H1 (cell line): Measurements from ENCODE around the gene GNAO1. TPM values are rescaled to one million over a fixed set of nuclear protein-coding genes. Genes with fewer than 3 reads are reported as not detected.

Experiments
- CREB1 ChIP-seq: IDR thresholded peaks from 2 replicates; pipeline ENCODE4 v1.6.1; 2012; ENCODE audit warnings: inconsistent platforms
- polyA plus RNA-seq, 7 experiments: library from polyadenylated mRNA; depleted of rRNA in 3 of 7; stranded (reverse) in 5 of 7; unstranded in 2 of 7; fragments of >200 nt in 5 of 7; fragments of 200-250 nt in 2 of 7; gene quantifications; 1 replicate in 5 of 7; 2 replicates in 1 of 7; 4 replicates in 1 of 7; pipeline versions ENCODE4 v1.2.1 to v1.2.3, GENCODE V29; 2011 to 2013; ENCODE audit warnings: missing spikeins in 2 of 7, mixed read lengths in 2 of 7
- total RNA-seq: library from RNA; stranded (reverse); fragmentation: NEBNext Ultra II Directional; extraction: Animal tissue kit (Norgen Biotek cat#: 25700); gene quantifications from 2 replicates; pipeline ENCODE4 v1.2.1, GENCODE V29; 2021
- TF ChIP-seq, protein P1 (sequence below): fragments of 300-600 bp; sonication (generic); IDR thresholded peaks from 2 replicates; pipeline ENCODE4 v1.7.1; 2012; ENCODE audit warnings: low read length, moderate library complexity, mild to moderate bottlenecking, inconsistent platforms; ENCODE audit not compliant: insufficient replicate concordance

Gene GNAO1
- total and polyA plus RNA-seq, 2 of the 8 experiments (the other 6 are each of a cell fraction or from before 2014, with no cell fraction given) = 6.7 to 34.4 TPM

DNA sequence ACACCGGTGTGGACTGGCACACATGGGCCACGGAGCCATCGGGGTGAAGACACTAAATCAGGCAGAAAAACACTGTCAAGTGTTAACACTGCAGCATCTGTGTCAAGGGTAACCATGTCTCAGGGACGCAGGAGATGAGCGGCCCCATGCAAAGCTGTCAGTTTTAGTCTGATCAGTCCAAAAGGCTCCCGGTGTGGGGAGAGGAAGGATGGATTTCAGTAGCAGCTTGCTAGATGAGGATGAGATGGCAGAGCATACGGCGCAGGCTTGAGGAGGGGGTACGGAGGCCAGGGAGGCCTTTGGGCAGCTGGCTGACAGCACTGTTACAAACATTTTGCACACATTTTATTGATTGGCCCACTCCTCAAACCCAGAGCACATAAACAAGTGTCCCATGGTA, 98.1 kb downstream of the GNAO1 start (continued):
- TF ChIP-seq, protein P1, sequence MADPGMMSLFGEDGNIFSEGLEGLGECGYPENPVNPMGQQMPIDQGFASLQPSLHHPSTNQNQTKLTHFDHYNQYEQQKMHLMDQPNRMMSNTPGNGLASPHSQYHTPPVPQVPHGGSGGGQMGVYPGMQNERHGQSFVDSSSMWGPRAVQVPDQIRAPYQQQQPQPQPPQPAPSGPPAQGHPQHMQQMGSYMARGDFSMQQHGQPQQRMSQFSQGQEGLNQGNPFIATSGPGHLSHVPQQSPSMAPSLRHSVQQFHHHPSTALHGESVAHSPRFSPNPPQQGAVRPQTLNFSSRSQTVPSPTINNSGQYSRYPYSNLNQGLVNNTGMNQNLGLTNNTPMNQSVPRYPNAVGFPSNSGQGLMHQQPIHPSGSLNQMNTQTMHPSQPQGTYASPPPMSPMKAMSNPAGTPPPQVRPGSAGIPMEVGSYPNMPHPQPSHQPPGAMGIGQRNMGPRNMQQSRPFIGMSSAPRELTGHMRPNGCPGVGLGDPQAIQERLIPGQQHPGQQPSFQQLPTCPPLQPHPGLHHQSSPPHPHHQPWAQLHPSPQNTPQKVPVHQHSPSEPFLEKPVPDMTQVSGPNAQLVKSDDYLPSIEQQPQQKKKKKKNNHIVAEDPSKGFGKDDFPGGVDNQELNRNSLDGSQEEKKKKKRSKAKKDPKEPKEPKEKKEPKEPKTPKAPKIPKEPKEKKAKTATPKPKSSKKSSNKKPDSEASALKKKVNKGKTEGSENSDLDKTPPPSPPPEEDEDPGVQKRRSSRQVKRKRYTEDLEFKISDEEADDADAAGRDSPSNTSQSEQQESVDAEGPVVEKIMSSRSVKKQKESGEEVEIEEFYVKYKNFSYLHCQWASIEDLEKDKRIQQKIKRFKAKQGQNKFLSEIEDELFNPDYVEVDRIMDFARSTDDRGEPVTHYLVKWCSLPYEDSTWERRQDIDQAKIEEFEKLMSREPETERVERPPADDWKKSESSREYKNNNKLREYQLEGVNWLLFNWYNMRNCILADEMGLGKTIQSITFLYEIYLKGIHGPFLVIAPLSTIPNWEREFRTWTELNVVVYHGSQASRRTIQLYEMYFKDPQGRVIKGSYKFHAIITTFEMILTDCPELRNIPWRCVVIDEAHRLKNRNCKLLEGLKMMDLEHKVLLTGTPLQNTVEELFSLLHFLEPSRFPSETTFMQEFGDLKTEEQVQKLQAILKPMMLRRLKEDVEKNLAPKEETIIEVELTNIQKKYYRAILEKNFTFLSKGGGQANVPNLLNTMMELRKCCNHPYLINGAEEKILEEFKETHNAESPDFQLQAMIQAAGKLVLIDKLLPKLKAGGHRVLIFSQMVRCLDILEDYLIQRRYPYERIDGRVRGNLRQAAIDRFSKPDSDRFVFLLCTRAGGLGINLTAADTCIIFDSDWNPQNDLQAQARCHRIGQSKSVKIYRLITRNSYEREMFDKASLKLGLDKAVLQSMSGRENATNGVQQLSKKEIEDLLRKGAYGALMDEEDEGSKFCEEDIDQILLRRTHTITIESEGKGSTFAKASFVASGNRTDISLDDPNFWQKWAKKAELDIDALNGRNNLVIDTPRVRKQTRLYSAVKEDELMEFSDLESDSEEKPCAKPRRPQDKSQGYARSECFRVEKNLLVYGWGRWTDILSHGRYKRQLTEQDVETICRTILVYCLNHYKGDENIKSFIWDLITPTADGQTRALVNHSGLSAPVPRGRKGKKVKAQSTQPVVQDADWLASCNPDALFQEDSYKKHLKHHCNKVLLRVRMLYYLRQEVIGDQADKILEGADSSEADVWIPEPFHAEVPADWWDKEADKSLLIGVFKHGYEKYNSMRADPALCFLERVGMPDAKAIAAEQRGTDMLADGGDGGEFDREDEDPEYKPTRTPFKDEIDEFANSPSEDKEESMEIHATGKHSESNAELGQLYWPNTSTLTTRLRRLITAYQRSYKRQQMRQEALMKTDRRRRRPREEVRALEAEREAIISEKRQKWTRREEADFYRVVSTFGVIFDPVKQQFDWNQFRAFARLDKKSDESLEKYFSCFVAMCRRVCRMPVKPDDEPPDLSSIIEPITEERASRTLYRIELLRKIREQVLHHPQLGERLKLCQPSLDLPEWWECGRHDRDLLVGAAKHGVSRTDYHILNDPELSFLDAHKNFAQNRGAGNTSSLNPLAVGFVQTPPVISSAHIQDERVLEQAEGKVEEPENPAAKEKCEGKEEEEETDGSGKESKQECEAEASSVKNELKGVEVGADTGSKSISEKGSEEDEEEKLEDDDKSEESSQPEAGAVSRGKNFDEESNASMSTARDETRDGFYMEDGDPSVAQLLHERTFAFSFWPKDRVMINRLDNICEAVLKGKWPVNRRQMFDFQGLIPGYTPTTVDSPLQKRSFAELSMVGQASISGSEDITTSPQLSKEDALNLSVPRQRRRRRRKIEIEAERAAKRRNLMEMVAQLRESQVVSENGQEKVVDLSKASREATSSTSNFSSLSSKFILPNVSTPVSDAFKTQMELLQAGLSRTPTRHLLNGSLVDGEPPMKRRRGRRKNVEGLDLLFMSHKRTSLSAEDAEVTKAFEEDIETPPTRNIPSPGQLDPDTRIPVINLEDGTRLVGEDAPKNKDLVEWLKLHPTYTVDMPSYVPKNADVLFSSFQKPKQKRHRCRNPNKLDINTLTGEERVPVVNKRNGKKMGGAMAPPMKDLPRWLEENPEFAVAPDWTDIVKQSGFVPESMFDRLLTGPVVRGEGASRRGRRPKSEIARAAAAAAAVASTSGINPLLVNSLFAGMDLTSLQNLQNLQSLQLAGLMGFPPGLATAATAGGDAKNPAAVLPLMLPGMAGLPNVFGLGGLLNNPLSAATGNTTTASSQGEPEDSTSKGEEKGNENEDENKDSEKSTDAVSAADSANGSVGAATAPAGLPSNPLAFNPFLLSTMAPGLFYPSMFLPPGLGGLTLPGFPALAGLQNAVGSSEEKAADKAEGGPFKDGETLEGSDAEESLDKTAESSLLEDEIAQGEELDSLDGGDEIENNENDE = no peak
- TF ChIP-seq CREB1 = no peak
